ENCODE data around the gene PLCL2. TPM values are rescaled to one million over a fixed set of nuclear protein-coding genes. Genes with fewer than 3 reads are reported as not detected.

Gene PLCL2
- total RNA-seq, 4 donors from 2014 or later = 5.1 to 12.3 (median 6.9) TPM

DNA sequence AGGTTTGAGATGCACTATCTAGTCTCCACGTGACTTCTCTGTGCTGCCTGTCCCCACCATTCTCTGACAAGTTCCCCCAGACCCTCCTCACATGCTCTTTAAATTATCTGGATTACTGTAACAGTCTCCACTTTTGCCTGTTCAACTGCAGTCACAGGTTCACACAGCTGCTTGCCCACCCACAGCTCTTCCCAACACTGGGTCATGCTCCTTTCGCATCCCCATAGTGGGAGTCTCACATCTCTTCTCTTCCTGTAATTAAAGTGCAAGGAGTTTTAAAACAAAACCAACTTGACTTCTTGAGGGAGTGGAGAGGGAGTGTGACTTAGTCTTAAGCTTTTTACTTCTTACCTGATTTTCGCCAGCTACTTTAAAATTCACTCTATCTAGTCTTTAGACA lies 178.8 kb downstream of the PLCL2 start:
- TF ChIP-seq POLR2A (IDR thresholded peaks at IDR 0.05) (no peak), CTCF (IDR thresholded peaks at IDR 0.05) (no peak), POLR2AphosphoS5 (IDR thresholded peaks at IDR 0.05) (no peak), EP300 (IDR thresholded peaks at IDR 0.05) (no peak)
- ATAC-seq = no peak
- H3K27me3 ChIP-seq = no peaks in the 10 kb centered on the region
- H3K9me3 ChIP-seq = no peaks in the 10 kb centered on the region
- no peak overlapping the region for H3K27ac ChIP-seq
- no peak overlapping the region for H3K4me3 ChIP-seq
- 90 to 96% methylated on average over 2 to 3 of the region's 3 CpGs for WGBS, 2 donors (ENCODE audit: low coverage in 1 of 2)
- no peaks in the 10 kb centered on the region for H3K36me3 ChIP-seq
- H3K4me1 ChIP-seq = no peaks in the 10 kb centered on the region

- H3K27me3 ChIP-seq = no peaks in the 10 kb centered on the region
These were observed 180.6 kb downstream of the PLCL2 start for GRCh38 chr3:17065315-17065714.

GRCh38 chr3:17065881-17066280 lies 181.1 kb downstream of the PLCL2 start:
- 84 to 100% methylated on average over 1 to 4 of the region's 4 CpGs for WGBS, 2 donors (ENCODE audit: low coverage in 1 of 2)
- no peak for TF ChIP-seq EP300 (IDR thresholded peaks at IDR 0.05)
- TF ChIP-seq POLR2A (IDR thresholded peaks at IDR 0.05) = no peak
- H3K36me3 ChIP-seq = no peaks in the 10 kb centered on the region

More at GRCh38 chr3:17065315-17065714, 180.6 kb downstream of the PLCL2 start:
- no peaks in the 10 kb centered on the region for H3K4me1 ChIP-seq
- H3K4me3 ChIP-seq = no peak overlapping the region
- no peaks in the 10 kb centered on the region for H3K9me3 ChIP-seq
- no peaks in the 10 kb centered on the region for H3K36me3 ChIP-seq
- WGBS, 2 donors (ENCODE audit: low coverage in 1 of 2) = 92 to 100% methylated on average over 1 to 2 of the region's 2 CpGs
- no peak for TF ChIP-seq CTCF (IDR thresholded peaks at IDR 0.05)
- TF ChIP-seq EP300 (IDR thresholded peaks at IDR 0.05) = no peak
- no peak for TF ChIP-seq POLR2AphosphoS5 (IDR thresholded peaks at IDR 0.05)
- no peak overlapping the region for H3K27ac ChIP-seq
- no peak for ATAC-seq

GRCh38 chr3:17069754-17070153 lies 185.0 kb downstream of the PLCL2 start:
- WGBS, 2 donors (ENCODE audit: low coverage in 1 of 2) = 90 to 93% methylated on average over 4 of the region's 4 CpGs
- Histone ChIP-seq H3K27me3 (no peaks in the 10 kb centered on the region), H3K4me1 (no peaks in the 10 kb centered on the region), H3K36me3 (no peaks in the 10 kb centered on the region), H3K9me3 (no peaks in the 10 kb centered on the region), H3K27ac (no peak overlapping the region), H3K4me3 (no peak overlapping the region)
- TF ChIP-seq POLR2A (IDR thresholded peaks at IDR 0.05) (no peak), CTCF (IDR thresholded peaks at IDR 0.05) (no peak), POLR2AphosphoS5 (IDR thresholded peaks at IDR 0.05) (no peak), EP300 (IDR thresholded peaks at IDR 0.05) (no peak)
- ATAC-seq = no peak

More at GRCh38 chr3:17065881-17066280, 181.1 kb downstream of the PLCL2 start:
- no peak for ATAC-seq
- H3K4me3 ChIP-seq = no peak overlapping the region
- H3K9me3 ChIP-seq = no peaks in the 10 kb centered on the region
- H3K27ac ChIP-seq = no peak overlapping the region
- no peaks in the 10 kb centered on the region for H3K27me3 ChIP-seq
- H3K4me1 ChIP-seq = no peaks in the 10 kb centered on the region

DNA sequence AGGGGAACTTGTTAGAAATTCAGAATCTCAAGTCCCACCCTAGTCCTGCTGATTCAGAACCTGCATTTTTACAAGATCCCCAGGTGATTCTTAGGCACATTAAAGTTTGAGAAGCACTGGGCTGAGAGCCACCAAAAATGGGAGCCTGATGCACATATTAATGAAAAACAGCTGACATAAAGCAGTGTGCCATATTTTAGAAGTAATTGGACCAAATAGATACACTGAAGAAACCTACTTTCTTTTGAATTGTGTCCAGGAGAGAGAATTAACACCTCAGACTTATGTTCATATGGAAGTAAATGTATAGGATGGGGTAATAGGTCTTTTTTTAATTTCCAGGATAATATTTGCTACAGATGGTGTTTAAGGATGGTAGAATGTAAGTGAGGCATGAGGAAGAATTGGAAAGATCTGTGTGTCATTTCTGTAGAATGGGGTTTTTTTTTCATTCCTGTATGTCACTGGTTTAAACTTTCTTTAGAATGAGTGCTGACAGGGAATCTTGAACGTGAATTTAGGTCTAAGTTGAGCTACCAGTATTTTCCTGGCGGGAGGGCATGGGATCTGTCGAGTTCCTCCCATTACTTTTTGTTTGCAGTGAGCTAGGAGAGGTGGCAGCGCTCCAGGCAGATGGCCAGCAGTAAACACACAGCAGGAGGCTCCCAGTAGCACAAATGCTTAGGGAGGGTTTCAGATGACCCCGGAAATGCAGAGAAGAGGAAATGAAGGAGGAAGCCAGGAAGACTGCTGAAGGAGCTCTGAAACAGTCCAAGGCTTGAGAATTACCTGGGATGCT lies 185.6 kb downstream of the PLCL2 start:
- H3K9me3 ChIP-seq = no peaks in the 10 kb centered on the region
- H3K4me3 ChIP-seq = no peak overlapping the region
- WGBS, 2 donors (ENCODE audit: low coverage in 1 of 2) = 19 to 46% methylated on average over 3 to 4 of the region's 5 CpGs
- ATAC-seq = no peak
- no peak overlapping the region for H3K27ac ChIP-seq
- no peaks in the 10 kb centered on the region for H3K36me3 ChIP-seq
- no peak for TF ChIP-seq POLR2AphosphoS5 (IDR thresholded peaks at IDR 0.05)
- no peak for TF ChIP-seq POLR2A (IDR thresholded peaks at IDR 0.05)
- TF ChIP-seq EP300 (IDR thresholded peaks at IDR 0.05) = no peak
- TF ChIP-seq CTCF (IDR thresholded peaks at IDR 0.05) = no peak
- no peaks in the 10 kb centered on the region for H3K4me1 ChIP-seq
- no peaks in the 10 kb centered on the region for H3K27me3 ChIP-seq

Data from gastroesophageal sphincter (tissue), 4 donors.